Neural cell (in vitro differentiated cells): ENCODE data around the gene C1QC. TPM values are rescaled to one million over a fixed set of nuclear protein-coding genes. Genes with fewer than 3 reads are reported as not detected.

Experiments used
- H2AFZ ChIP-seq: fragments of 200-600, 300-800 bp; sonication (generic), shearing (Covaris generic); 2 replicates; pipeline ENCODE4 v1.6.0; 2014; ENCODE audit warnings: low read depth, mild to moderate bottlenecking, antibody characterized with exemption, low read length, moderate library complexity
- H3F3A ChIP-seq: fragments of 200-600 bp; shearing (Covaris generic); 2 replicates; pipeline ENCODE4 v1.6.1; 2016; ENCODE audit warnings: mild to moderate bottlenecking, moderate library complexity, mixed read lengths, antibody characterized with exemption, low read length; ENCODE audit not compliant: insufficient read depth, poor library complexity, severe bottlenecking
- H3K27ac ChIP-seq: fragments of 200-600, 300-800 bp; sonication (generic), shearing (Covaris generic); 2 replicates; pipeline ENCODE4 v1.5.1; 2014; ENCODE audit warnings: mild to moderate bottlenecking, low read length, moderate library complexity
- H3K27me3 ChIP-seq: fragments of 300-800, 200-600 bp; sonication (generic), shearing (Covaris generic); 2 replicates; pipeline ENCODE4 v1.6.0; 2014; ENCODE audit warnings: mild to moderate bottlenecking, low read depth, low read length, moderate library complexity; ENCODE audit not compliant: insufficient read depth
- H3K36me3 ChIP-seq: fragments of 300-800, 200-600 bp; sonication (generic), shearing (Covaris generic); 2 replicates; pipeline ENCODE4 v1.5.1; 2014; ENCODE audit warnings: mild to moderate bottlenecking, antibody characterized with exemption, low read length, moderate library complexity; ENCODE audit not compliant: insufficient read depth
- H3K4me2 ChIP-seq: fragments of 300-800, 200-600 bp; sonication (generic), shearing (Covaris generic); 2 replicates; pipeline ENCODE4 v1.6.0; 2014; ENCODE audit warnings: mild to moderate bottlenecking, low read length
- H3K4me3 ChIP-seq: fragments of 300-800, 200-600 bp; sonication (generic), shearing (Covaris generic); 2 replicates; pipeline ENCODE4 v1.5.1; 2014; ENCODE audit warnings: mild to moderate bottlenecking, low read length, moderate library complexity
- H3K79me2 ChIP-seq: fragments of 200-600 bp; shearing (Covaris generic); replicated peaks from 2 replicates; pipeline ENCODE4 v1.6.0; 2014; ENCODE audit warnings: mild to moderate bottlenecking, low read length, moderate library complexity; ENCODE audit not compliant: insufficient read depth
- H3K9ac ChIP-seq: fragments of 300-800, 200-600 bp; sonication (generic), shearing (Covaris generic); 2 replicates; pipeline ENCODE4 v1.6.1; 2016; ENCODE audit warnings: mild to moderate bottlenecking, low read length, mixed read lengths
- H3K9me2 ChIP-seq: fragments of 200-600 bp; shearing (Covaris generic); 2 replicates; pipeline ENCODE4 v1.6.1; 2016; ENCODE audit warnings: mild to moderate bottlenecking, low read length, mixed read lengths; ENCODE audit not compliant: insufficient read depth
- H3K9me3 ChIP-seq: fragments of 200-600, 300-800 bp; sonication (generic), shearing (Covaris generic); 2 replicates; pipeline ENCODE4 v1.6.1; 2016; ENCODE audit warnings: mild to moderate bottlenecking, mixed run types, low read length, moderate library complexity, mixed read lengths
- H4K20me1 ChIP-seq: fragments of 200-600 bp; shearing (Covaris generic); 2 replicates; pipeline ENCODE4 v1.6.1; 2016; ENCODE audit warnings: mild to moderate bottlenecking, mixed run types; ENCODE audit not compliant: insufficient read depth
- CTCF ChIP-seq: fragments of 450-650 bp; IDR thresholded peaks from 2 replicates; pipeline ENCODE4 v1.5.1; 2014; ENCODE audit warnings: antibody characterized with exemption, mild to moderate bottlenecking, moderate library complexity; ENCODE audit not compliant: poor library complexity, severe bottlenecking
- EP300 ChIP-seq: fragments of 450-650 bp; conservative IDR thresholded peaks from 2 replicates; pipeline ENCODE4 v1.6.1; 2014; ENCODE audit warnings: antibody characterized with exemption, mild to moderate bottlenecking, moderate library complexity; ENCODE audit not compliant: poor library complexity, severe bottlenecking
- EZH2 ChIP-seq: fragments of 200-600, 300-800 bp; shearing (Covaris generic), sonication (generic); IDR thresholded peaks from 2 replicates; pipeline ENCODE4 v1.6.1; 2014; ENCODE audit warnings: antibody characterized with exemption, low read length, borderline replicate concordance, mild to moderate bottlenecking; ENCODE audit not compliant: insufficient read depth, poor library complexity, severe bottlenecking
- MXI1 ChIP-seq: fragments of 450-650 bp; conservative IDR thresholded peaks from 2 replicates; pipeline ENCODE4 v1.6.1; 2014; ENCODE audit warnings: antibody characterized with exemption, mild to moderate bottlenecking; ENCODE audit not compliant: poor library complexity, severe bottlenecking
- POLR2AphosphoS5 ChIP-seq: IDR thresholded peaks from 2 replicates; pipeline ENCODE4 v1.6.1; 2012
- RAD21 ChIP-seq: fragments of 450-650 bp; conservative IDR thresholded peaks from 2 replicates; pipeline ENCODE4 v1.6.1; 2014; ENCODE audit warnings: antibody characterized with exemption, mild to moderate bottlenecking, moderate library complexity
- REST ChIP-seq: IDR thresholded peaks from 2 replicates; pipeline ENCODE4 v1.6.1; 2012; ENCODE audit warnings: borderline replicate concordance
- SMC3 ChIP-seq: fragments of 450-650 bp; conservative IDR thresholded peaks from 2 replicates; pipeline ENCODE4 v1.6.1; 2014; ENCODE audit warnings: antibody characterized with exemption, mild to moderate bottlenecking, moderate library complexity; ENCODE audit not compliant: poor library complexity
- TAF1 ChIP-seq: IDR thresholded peaks from 2 replicates; pipeline ENCODE4 v1.6.1; 2012; ENCODE audit warnings: low read depth
- polyA plus RNA-seq: library from polyadenylated mRNA; depleted of rRNA; stranded (reverse); fragments of >200 nt; gene quantifications from 2 replicates; pipeline ENCODE4 v1.2.3, GENCODE V29; 2014

Gene C1QC
- polyA plus RNA-seq, 1 donor from 2014 or later: not detected

DNA sequence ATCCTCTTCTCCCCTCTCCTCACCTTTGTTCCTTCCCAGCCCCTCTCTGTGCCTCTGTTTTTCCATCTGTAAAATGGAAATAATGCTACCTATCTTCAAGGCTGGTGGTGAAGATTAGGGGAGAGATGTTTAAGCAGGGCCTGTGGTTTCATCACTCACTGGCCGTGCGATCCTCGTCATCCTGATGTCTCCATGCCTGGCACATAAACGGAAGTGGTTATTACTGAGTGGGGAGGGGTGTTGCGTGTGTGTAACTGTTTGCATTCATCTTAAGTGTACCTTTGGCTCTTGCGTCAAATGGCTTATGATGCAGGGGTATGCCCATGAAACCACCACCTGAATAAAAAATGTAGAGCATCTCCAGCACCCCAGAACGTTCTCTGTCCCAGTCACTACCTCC, 24.2 kb upstream of the C1QC start:
- Histone ChIP-seq H3K27ac (no peak overlapping the region), H3K36me3 (no peaks in the 10 kb centered on the region), H3K9ac (no peak overlapping the region), H3F3A (no peaks in the 10 kb centered on the region), H2AFZ (no peak overlapping the region), H3K9me2 (no peaks in the 10 kb centered on the region), H3K4me3 (no peak overlapping the region), H3K4me2 (no peak overlapping the region), H3K9me3 (no peaks in the 10 kb centered on the region), H3K27me3 (no peaks in the 10 kb centered on the region), H3K79me2 (no peaks in the 10 kb centered on the region), H4K20me1 (no peaks in the 10 kb centered on the region)
- TF ChIP-seq SMC3 (no peak), EP300 (no peak), TAF1 (no peak), RAD21 (no peak), EZH2 (no peak)

DNA sequence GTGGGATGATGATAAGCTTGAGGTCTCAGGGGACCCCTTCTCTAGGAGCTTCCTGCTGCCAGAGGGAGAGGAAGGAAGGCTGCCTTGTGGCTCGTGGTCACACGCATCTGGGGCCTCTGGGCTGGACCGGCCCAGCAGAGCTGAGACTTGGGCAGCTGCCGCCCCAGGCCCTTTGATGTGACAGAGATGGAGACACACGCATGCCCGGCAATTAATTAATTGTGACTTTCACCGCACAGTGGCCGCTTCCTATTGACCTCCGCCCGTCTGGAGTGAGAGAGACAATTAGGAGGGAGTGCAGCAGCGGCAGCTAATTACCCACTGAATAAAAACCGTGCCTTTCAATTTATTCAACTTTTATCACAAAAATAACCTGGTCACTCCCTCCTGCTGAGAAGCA, 23.6 kb upstream of the C1QC start:
- H3K27ac ChIP-seq: no peak overlapping the region
- no peak overlapping the region for H3K4me2 ChIP-seq
- TF ChIP-seq SMC3: no peak
- no peak for TF ChIP-seq MXI1
- TF ChIP-seq TAF1: no peak
- no peak for TF ChIP-seq EZH2
- no peak for TF ChIP-seq EP300
- no peak for TF ChIP-seq RAD21
- no peak for TF ChIP-seq REST
- no peak for TF ChIP-seq CTCF
- TF ChIP-seq POLR2AphosphoS5: no peak
- no peaks in the 10 kb centered on the region for H3K9me3 ChIP-seq
- no peaks in the 10 kb centered on the region for H3K9me2 ChIP-seq
- no peaks in the 10 kb centered on the region for H3F3A ChIP-seq
- no peaks in the 10 kb centered on the region for H3K27me3 ChIP-seq
- no peaks in the 10 kb centered on the region for H3K79me2 ChIP-seq
- H3K4me3 ChIP-seq: no peak overlapping the region
- H4K20me1 ChIP-seq: no peaks in the 10 kb centered on the region
- H2AFZ ChIP-seq: no peak overlapping the region
- no peaks in the 10 kb centered on the region for H3K36me3 ChIP-seq
- no peak overlapping the region for H3K9ac ChIP-seq

DNA sequence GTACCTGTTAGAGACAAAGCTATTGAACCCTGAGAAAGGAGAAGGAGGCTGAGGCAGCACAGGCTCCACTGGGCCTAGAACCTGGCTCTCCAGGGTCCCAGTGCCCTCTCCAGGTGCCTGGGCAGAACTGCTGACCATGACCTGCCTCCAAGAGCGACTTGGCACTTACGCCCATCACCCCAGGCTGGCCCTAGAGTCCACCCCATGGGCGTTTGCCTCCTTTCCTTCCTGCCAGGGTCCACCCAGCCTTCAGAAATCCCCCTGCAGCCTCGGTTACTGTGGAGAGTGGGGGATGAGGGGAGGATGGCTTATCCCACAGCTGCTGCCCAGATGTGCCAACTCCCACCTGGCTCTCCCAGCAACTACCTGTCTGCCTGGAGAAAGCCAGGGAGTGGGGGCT, 21.7 kb upstream of the C1QC start:
- H3K9ac ChIP-seq: no peak overlapping the region
- TF ChIP-seq EZH2: no peak
- TF ChIP-seq TAF1: no peak
- TF ChIP-seq MXI1: no peak
- no peak for TF ChIP-seq RAD21
- TF ChIP-seq POLR2AphosphoS5: no peak
- no peak for TF ChIP-seq SMC3
- no peak for TF ChIP-seq REST
- no peak for TF ChIP-seq CTCF
- no peaks in the 10 kb centered on the region for H3F3A ChIP-seq
- no peaks in the 10 kb centered on the region for H3K9me3 ChIP-seq
- H3K4me2 ChIP-seq: no peak overlapping the region
- no peak overlapping the region for H3K4me3 ChIP-seq
- H3K36me3 ChIP-seq: no peaks in the 10 kb centered on the region
- H3K27me3 ChIP-seq: no peaks in the 10 kb centered on the region
- no peak overlapping the region for H3K27ac ChIP-seq
- H4K20me1 ChIP-seq: no peaks in the 10 kb centered on the region
- H2AFZ ChIP-seq: no peak overlapping the region
- H3K9me2 ChIP-seq: no peaks in the 10 kb centered on the region
- no peaks in the 10 kb centered on the region for H3K79me2 ChIP-seq
